Neural progenitor cell (in vitro differentiated cells): Measurements from ENCODE around the gene PAQR7.

ENCODE experiments used
- CTCF ChIP-seq: fragments of 200-600 bp; sonication (generic); IDR thresholded peaks from 2 replicates; pipeline ENCODE4 v1.5.1; 2017; ENCODE audit warnings: antibody characterized with exemption, mild to moderate bottlenecking
- EZH2 ChIP-seq: fragments of 200-600 bp; sonication (generic); IDR thresholded peaks from 2 replicates; pipeline ENCODE4 v1.6.1; 2017; ENCODE audit warnings: antibody characterized with exemption, mild to moderate bottlenecking, moderate library complexity
- EZH2phosphoT487 ChIP-seq: fragments of 200-600 bp; sonication (generic); IDR thresholded peaks from 2 replicates; pipeline ENCODE4 v1.6.1; 2017; ENCODE audit warnings: antibody characterized with exemption

- TF ChIP-seq CTCF (no peak), EZH2 (no peak), EZH2phosphoT487 (no peak)
These were observed 5.5 kb downstream of the PAQR7 start for GRCh38 chr1:25869909-25870606.
